Muscle of leg (tissue), 11 donors: ENCODE results near the gene MYH11. TPM values are rescaled to one million over a fixed set of nuclear protein-coding genes. Genes with fewer than 3 reads are reported as not detected.

ENCODE experiments used
- DNase-seq: peaks from one replicate; pipeline ENCODE4 v3.0.0; 2013
- H3K27ac ChIP-seq: one replicate; pipeline ENCODE4 v1.5.1; 2013; ENCODE audit warnings: mild to moderate bottlenecking, low read length, control low read depth
- H3K27me3 ChIP-seq: one replicate; pipeline ENCODE4 v1.6.1; 2013; ENCODE audit warnings: low read length; ENCODE audit not compliant: control insufficient read depth, insufficient read depth
- H3K36me3 ChIP-seq: one replicate; pipeline ENCODE4 v1.6.1; 2013; ENCODE audit warnings: low read length; ENCODE audit not compliant: control insufficient read depth, insufficient read depth
- H3K4me1 ChIP-seq: one replicate; pipeline ENCODE4 v1.6.1; 2013; ENCODE audit warnings: low read length; ENCODE audit not compliant: control insufficient read depth, insufficient read depth
- H3K4me3 ChIP-seq: one replicate; pipeline ENCODE4 v1.5.1; 2013; ENCODE audit warnings: low read length, control low read depth
- H3K9me3 ChIP-seq: replicated peaks from 2 replicates; pipeline ENCODE4 v1.6.1; 2013; ENCODE audit warnings: low read depth, low read length; ENCODE audit not compliant: control insufficient read depth
- WGBS: methylation state at CpG from one replicate; pipeline ENCODE4 v1.1.5; 2013; ENCODE audit warnings: missing lambda C conversion rate; ENCODE audit not compliant: insufficient coverage; 5-methylcytosine and 5-hydroxymethylcytosine counted together
- polyA plus RNA-seq, 8 donors: library from polyadenylated mRNA; unstranded; fragments of 120-200 nt; gene quantifications; one replicate each; pipeline versions ENCODE4 v1.2.1 to v1.2.3, GENCODE V29; 2013; ENCODE audit warnings: inconsistent platforms in 1 of 8, low replicate concordance in 1 of 8; ENCODE audit not compliant: insufficient read length in 8 of 8, insufficient read depth in 1 of 8
- total RNA-seq: library from RNA; stranded (reverse); fragments of 120-200 nt; gene quantifications from one replicate; pipeline ENCODE4 v1.2.4, GENCODE V29; 2013

The MYH11 gene
- total and polyA plus RNA-seq, 9 donors: 9.4 to 38.0 (median 20.7) TPM

- H3K36me3 ChIP-seq: peaks cover 11% of the 10 kb centered on the region
- 82% methylated on average over 18 of the region's 29 CpGs for WGBS
- no peak overlapping the region for H3K27ac ChIP-seq
- no peak for DNase-seq
- no peak overlapping the region for H3K4me3 ChIP-seq
- H3K9me3 ChIP-seq: no peaks in the 10 kb centered on the region
- no peaks in the 10 kb centered on the region for H3K27me3 ChIP-seq
- no peaks in the 10 kb centered on the region for H3K4me1 ChIP-seq
Measured at GRCh38 chr16:15714393-15715172, 142.2 kb downstream of the MYH11 start.

- H3K27me3 ChIP-seq: no peaks in the 10 kb centered on the region
- no peak overlapping the region for H3K27ac ChIP-seq
- H3K36me3 ChIP-seq: peaks cover 25% of the 10 kb centered on the region
- 89% methylated on average over 4 of the region's 7 CpGs for WGBS
- no peak overlapping the region for H3K4me3 ChIP-seq
- DNase-seq: no peak
- H3K9me3 ChIP-seq: no peaks in the 10 kb centered on the region
- no peaks in the 10 kb centered on the region for H3K4me1 ChIP-seq
Measured at GRCh38 chr16:15708997-15709396, 147.8 kb downstream of the MYH11 start.

GRCh38 chr16:15708096-15708495 is 148.7 kb downstream of the MYH11 start:
- Histone ChIP-seq H3K9me3 (no peaks in the 10 kb centered on the region), H3K27me3 (no peaks in the 10 kb centered on the region), H3K4me3 (no peak overlapping the region), H3K27ac (no peak overlapping the region), H3K36me3 (peaks cover 28% of the 10 kb centered on the region), H3K4me1 (no peaks in the 10 kb centered on the region)
- DNase-seq: no peak
- 92% methylated on average over 12 of the region's 12 CpGs for WGBS

- H3K4me1 ChIP-seq: no peaks in the 10 kb centered on the region
- H3K4me3 ChIP-seq: no peak overlapping the region
- no peak overlapping the region for H3K27ac ChIP-seq
- 100% methylated on average over 3 of the region's 3 CpGs for WGBS
- H3K9me3 ChIP-seq: no peaks in the 10 kb centered on the region
- DNase-seq: no peak
- no peaks in the 10 kb centered on the region for H3K27me3 ChIP-seq
- H3K36me3 ChIP-seq: peaks cover 33% of the 10 kb centered on the region
Measured at GRCh38 chr16:15707332-15707731, 149.5 kb downstream of the MYH11 start.

GRCh38 chr16:15705064-15705565 is 151.7 kb downstream of the MYH11 start:
- Histone ChIP-seq H3K4me1 (no peaks in the 10 kb centered on the region), H3K4me3 (no peak overlapping the region), H3K36me3 (peaks cover 51% of the 10 kb centered on the region), H3K27ac (no peak overlapping the region), H3K9me3 (no peaks in the 10 kb centered on the region), H3K27me3 (no peaks in the 10 kb centered on the region)
- 91% methylated on average over 4 of the region's 8 CpGs for WGBS
- DNase-seq: no peak

- 60% methylated on average over 4 of the region's 8 CpGs for WGBS
- Histone ChIP-seq H3K27ac (no peak overlapping the region), H3K36me3 (peaks cover 54% of the 10 kb centered on the region)
Measured at GRCh38 chr16:15704545-15704987, 152.3 kb downstream of the MYH11 start.

GRCh38 chr16:15703029-15703736 is 153.6 kb downstream of the MYH11 start:
- DNase-seq: no peak
- H3K4me3 ChIP-seq: no peak overlapping the region
- H3K4me1 ChIP-seq: no peaks in the 10 kb centered on the region
- peaks cover 61% of the 10 kb centered on the region for H3K36me3 ChIP-seq
- H3K27me3 ChIP-seq: no peaks in the 10 kb centered on the region
- WGBS: 60% methylated on average over 9 of the region's 14 CpGs
- no peaks in the 10 kb centered on the region for H3K9me3 ChIP-seq
- no peak overlapping the region for H3K27ac ChIP-seq

More at GRCh38 chr16:15704545-15704987, 152.3 kb downstream of the MYH11 start:
- Histone ChIP-seq H3K4me1 (no peaks in the 10 kb centered on the region), H3K27me3 (no peaks in the 10 kb centered on the region), H3K9me3 (no peaks in the 10 kb centered on the region), H3K4me3 (no peak overlapping the region)
- DNase-seq: peak; percentile 58

GRCh38 chr16:15701975-15702970 is 154.6 kb downstream of the MYH11 start:
- 66% methylated on average over 8 of the region's 11 CpGs for WGBS
- H3K36me3 ChIP-seq: peaks cover 62% of the 10 kb centered on the region
- no peak for DNase-seq
- H3K9me3 ChIP-seq: no peaks in the 10 kb centered on the region
- H3K4me1 ChIP-seq: no peaks in the 10 kb centered on the region
- no peak overlapping the region for H3K4me3 ChIP-seq
- H3K27me3 ChIP-seq: no peaks in the 10 kb centered on the region
- H3K27ac ChIP-seq: no peak overlapping the region

GRCh38 chr16:15701367-15701766 is 155.5 kb downstream of the MYH11 start:
- H3K4me3 ChIP-seq: no peak overlapping the region
- DNase-seq: no peak
- 81% methylated on average over 5 of the region's 6 CpGs for WGBS
- no peaks in the 10 kb centered on the region for H3K4me1 ChIP-seq
- no peaks in the 10 kb centered on the region for H3K27me3 ChIP-seq
- no peak overlapping the region for H3K27ac ChIP-seq
- H3K36me3 ChIP-seq: peaks cover 66% of the 10 kb centered on the region
- H3K9me3 ChIP-seq: no peaks in the 10 kb centered on the region
